IPS-20b (cell line): ENCODE data around the gene STK39.

ENCODE experiments used
- H3K27ac ChIP-seq: one replicate; pipeline ENCODE4 v1.5.1; 2013; ENCODE audit warnings: low read length
- H3K27me3 ChIP-seq: 2 replicates; pipeline ENCODE4 v1.6.1; 2013; ENCODE audit warnings: mild to moderate bottlenecking, low read length, inconsistent platforms; ENCODE audit not compliant: insufficient read depth
- H3K36me3 ChIP-seq: 2 replicates; pipeline ENCODE4 v1.6.1; 2013; ENCODE audit warnings: low read depth, mild to moderate bottlenecking, inconsistent platforms, low read length, moderate library complexity; ENCODE audit not compliant: insufficient read depth
- H3K4me1 ChIP-seq: 2 replicates; pipeline ENCODE4 v1.6.1; 2013; ENCODE audit warnings: mild to moderate bottlenecking, control low read depth, inconsistent platforms, low read length, moderate library complexity; ENCODE audit not compliant: insufficient read depth
- H3K4me3 ChIP-seq: 2 replicates; pipeline ENCODE4 v1.5.1; 2013; ENCODE audit warnings: mild to moderate bottlenecking, low read length, inconsistent platforms
- H3K9ac ChIP-seq: 2 replicates; pipeline ENCODE4 v1.6.1; 2013; ENCODE audit warnings: low read depth, mild to moderate bottlenecking, inconsistent platforms, low read length, moderate library complexity
- H3K9me3 ChIP-seq: 2 replicates; pipeline ENCODE4 v1.6.1; 2013; ENCODE audit warnings: mild to moderate bottlenecking, low read depth, low read length, inconsistent platforms; ENCODE audit not compliant: insufficient read depth

STK39 gene

DNA sequence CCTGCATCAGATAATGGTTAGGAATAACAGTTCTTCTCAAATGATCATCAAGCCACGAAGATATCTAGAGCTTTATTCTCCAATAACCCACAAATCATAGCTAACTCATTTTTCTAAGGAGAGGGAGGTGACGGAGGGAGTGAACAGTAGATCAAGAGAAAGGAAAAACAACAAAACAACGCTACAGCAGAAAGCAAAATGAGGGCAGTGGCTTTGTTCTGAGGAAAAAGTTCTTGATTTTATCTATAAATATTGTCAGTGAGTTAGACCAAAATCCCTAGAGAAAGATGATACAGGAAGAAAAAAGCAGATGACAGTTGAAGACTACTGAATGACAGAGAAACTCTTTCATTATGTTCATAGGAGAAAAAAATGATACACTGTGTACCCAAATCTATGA is 71.0 kb downstream of the STK39 start:
- no peaks in the 10 kb centered on the region for H3K27me3 ChIP-seq
- no peak overlapping the region for H3K27ac ChIP-seq
- H3K9ac ChIP-seq, result no peak overlapping the region
- H3K4me3 ChIP-seq, result no peak overlapping the region
- no peaks in the 10 kb centered on the region for H3K36me3 ChIP-seq
- no peaks in the 10 kb centered on the region for H3K9me3 ChIP-seq
- H3K4me1 ChIP-seq, result peaks cover 24% of the 10 kb centered on the region; the same call in 1 of the 2 replicates

GRCh38 chr2:168175469-168175868 is 71.9 kb downstream of the STK39 start:
- no peak overlapping the region for H3K9ac ChIP-seq
- peaks cover 20% of the 10 kb centered on the region; the same call in 1 of the 2 replicates for H3K4me1 ChIP-seq
- no peaks in the 10 kb centered on the region for H3K9me3 ChIP-seq
- H3K4me3 ChIP-seq, result no peak overlapping the region
- H3K27me3 ChIP-seq, result no peaks in the 10 kb centered on the region
- no peaks in the 10 kb centered on the region for H3K36me3 ChIP-seq
- H3K27ac ChIP-seq, result no peak overlapping the region

DNA sequence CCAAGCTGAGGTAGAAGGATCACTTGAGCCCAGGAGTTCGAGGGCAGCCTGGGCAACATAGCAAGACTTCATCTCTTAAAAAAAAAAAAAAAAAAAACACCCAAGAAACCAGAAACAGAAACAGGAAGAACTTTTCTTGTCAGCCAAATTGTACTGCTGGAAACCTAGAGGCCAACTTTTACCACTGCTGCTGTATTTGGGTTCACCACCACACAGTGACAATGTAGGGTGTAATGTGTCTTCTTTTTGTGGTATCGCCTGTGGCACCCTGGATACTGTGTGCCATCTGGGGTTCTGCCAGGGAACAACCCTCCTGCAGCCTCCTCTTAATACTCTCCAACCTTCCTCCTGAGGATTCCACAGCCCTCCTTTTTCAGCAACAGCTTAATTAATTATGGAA is 72.6 kb downstream of the STK39 start:
- Histone ChIP-seq H3K4me1 (peaks cover 17% of the 10 kb centered on the region; the same call in 1 of the 2 replicates), H3K27ac (no peak overlapping the region), H3K36me3 (no peaks in the 10 kb centered on the region), H3K9me3 (no peaks in the 10 kb centered on the region), H3K9ac (no peak overlapping the region), H3K4me3 (no peak overlapping the region), H3K27me3 (no peaks in the 10 kb centered on the region)

- Histone ChIP-seq H3K4me3 (no peak overlapping the region), H3K27ac (no peak overlapping the region), H3K9ac (no peak overlapping the region), H3K36me3 (no peaks in the 10 kb centered on the region), H3K27me3 (no peaks in the 10 kb centered on the region), H3K9me3 (no peaks in the 10 kb centered on the region), H3K4me1 (peaks cover 10% of the 10 kb centered on the region; the same call in 1 of the 2 replicates)
Measured at GRCh38 chr2:168172071-168172470, 75.3 kb downstream of the STK39 start.

DNA sequence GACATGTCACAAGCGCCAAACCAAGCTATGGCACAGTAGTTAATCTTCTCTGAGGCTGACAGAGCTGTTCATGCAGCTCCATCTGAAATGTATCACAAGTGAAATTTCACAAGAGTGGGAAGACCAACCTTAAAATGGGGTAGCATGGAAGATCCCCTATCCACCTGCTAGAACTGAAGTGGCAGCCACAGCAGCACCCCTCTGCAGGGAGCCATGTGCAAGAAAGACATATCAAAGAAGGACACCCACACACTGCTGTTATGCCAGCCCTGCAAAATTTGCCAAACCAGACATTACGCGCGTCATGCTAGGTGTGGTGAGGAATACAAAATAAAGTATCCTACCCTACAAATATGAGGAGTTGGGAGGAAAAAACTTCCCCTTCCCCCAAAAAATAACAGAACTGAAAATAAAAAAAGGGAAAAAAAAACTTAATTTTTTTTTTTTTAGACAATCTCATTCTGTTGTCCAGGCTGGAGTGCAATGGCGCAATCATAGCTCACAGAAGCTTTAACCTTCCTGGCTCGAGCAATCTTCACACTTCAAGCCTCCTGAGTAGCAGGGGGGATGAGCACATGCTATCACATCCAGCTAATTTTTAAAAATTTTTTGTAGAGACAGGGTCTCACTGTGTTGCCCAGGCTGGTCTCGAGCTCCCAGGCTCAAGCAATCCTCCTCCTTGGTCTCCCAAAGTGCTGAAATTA is 76.2 kb downstream of the STK39 start:
- H3K36me3 ChIP-seq, result no peaks in the 10 kb centered on the region
- H3K4me3 ChIP-seq, result no peak overlapping the region
- no peaks in the 10 kb centered on the region for H3K27me3 ChIP-seq
- H3K9me3 ChIP-seq, result no peaks in the 10 kb centered on the region
- no peak overlapping the region for H3K27ac ChIP-seq
- no peak overlapping the region for H3K9ac ChIP-seq
- peaks cover 10% of the 10 kb centered on the region; the same call in 1 of the 2 replicates for H3K4me1 ChIP-seq

GRCh38 chr2:168169097-168169745 is 78.2 kb downstream of the STK39 start:
- Histone ChIP-seq H3K36me3 (no peaks in the 10 kb centered on the region), H3K27ac (no peak overlapping the region), H3K4me1 (peaks cover 21% of the 10 kb centered on the region; the same call in 1 of the 2 replicates), H3K27me3 (no peaks in the 10 kb centered on the region), H3K9ac (no peak overlapping the region), H3K9me3 (no peaks in the 10 kb centered on the region), H3K4me3 (no peak overlapping the region)

GRCh38 chr2:168167511-168168263 is 79.7 kb downstream of the STK39 start:
- Histone ChIP-seq H3K4me3 (no peak overlapping the region), H3K9ac (no peak overlapping the region), H3K36me3 (no peaks in the 10 kb centered on the region), H3K4me1 (peaks cover 21% of the 10 kb centered on the region; the same call in 1 of the 2 replicates), H3K27me3 (no peaks in the 10 kb centered on the region), H3K27ac (no peak overlapping the region), H3K9me3 (no peaks in the 10 kb centered on the region)

DNA sequence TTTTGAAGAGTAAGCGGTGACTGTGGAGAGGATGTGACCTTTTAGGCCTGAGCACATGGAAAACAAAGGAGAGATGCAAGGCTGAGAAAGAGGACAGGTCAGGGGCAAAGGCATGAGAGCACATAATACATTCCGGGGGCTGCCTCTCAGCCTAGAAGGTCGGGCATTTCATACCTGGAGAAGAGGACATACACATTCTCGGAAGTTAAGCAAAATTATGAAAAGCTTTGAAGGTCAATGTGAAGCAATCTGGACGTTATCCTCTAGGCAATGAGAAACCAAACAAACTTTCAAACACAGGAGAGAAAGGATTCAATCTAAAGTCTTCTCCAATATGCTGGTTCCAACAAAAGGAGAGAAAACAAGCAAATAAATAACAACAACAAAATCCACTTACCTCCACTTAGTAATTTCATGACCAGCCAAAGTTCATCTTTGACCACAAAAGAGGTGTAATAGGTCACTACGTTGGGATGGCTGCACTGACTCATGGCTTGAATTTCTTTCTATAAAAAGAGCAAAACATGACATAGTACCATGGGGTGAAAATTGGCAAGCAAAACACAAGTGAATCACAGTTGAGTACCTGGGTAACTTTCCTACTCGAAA is 80.4 kb downstream of the STK39 start:
- Histone ChIP-seq H3K27ac (no peak overlapping the region), H3K9ac (no peak overlapping the region), H3K9me3 (no peaks in the 10 kb centered on the region), H3K4me1 (peaks cover 21% of the 10 kb centered on the region; the same call in 1 of the 2 replicates), H3K36me3 (no peaks in the 10 kb centered on the region), H3K27me3 (no peaks in the 10 kb centered on the region), H3K4me3 (no peak overlapping the region)

GRCh38 chr2:168165985-168166901 is 81.2 kb downstream of the STK39 start:
- H3K4me1 ChIP-seq, result peaks cover 21% of the 10 kb centered on the region; the same call in 1 of the 2 replicates
- H3K36me3 ChIP-seq, result no peaks in the 10 kb centered on the region
- no peak overlapping the region for H3K9ac ChIP-seq
- H3K4me3 ChIP-seq, result no peak overlapping the region
- no peak overlapping the region for H3K27ac ChIP-seq
- H3K9me3 ChIP-seq, result no peaks in the 10 kb centered on the region
- H3K27me3 ChIP-seq, result no peaks in the 10 kb centered on the region

DNA sequence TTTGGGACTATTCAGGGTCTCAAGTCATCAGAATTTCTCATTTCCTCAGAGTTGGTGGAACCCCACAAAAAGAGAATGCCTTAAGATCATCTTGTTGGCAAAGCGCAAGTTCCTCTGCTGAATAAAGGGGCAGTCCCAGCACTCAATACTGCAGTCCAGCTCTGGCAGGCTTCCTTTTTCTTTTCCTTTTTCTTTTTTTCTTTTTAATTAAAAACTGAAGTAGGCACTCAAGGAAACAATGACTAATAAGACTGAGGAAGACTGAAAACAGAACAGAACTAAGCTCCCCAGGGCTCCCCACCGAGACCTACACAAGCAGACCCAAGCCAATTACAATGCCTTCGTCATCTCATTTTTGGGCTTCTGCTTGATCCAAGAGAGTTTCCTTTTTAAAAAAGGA is 82.0 kb downstream of the STK39 start:
- H3K27me3 ChIP-seq, result no peaks in the 10 kb centered on the region
- no peaks in the 10 kb centered on the region for H3K9me3 ChIP-seq
- H3K9ac ChIP-seq, result no peak overlapping the region
- no peak overlapping the region for H3K4me3 ChIP-seq
- H3K27ac ChIP-seq, result no peak overlapping the region
- no peaks in the 10 kb centered on the region for H3K36me3 ChIP-seq
- peaks cover 18% of the 10 kb centered on the region; the same call in 1 of the 2 replicates for H3K4me1 ChIP-seq

DNA sequence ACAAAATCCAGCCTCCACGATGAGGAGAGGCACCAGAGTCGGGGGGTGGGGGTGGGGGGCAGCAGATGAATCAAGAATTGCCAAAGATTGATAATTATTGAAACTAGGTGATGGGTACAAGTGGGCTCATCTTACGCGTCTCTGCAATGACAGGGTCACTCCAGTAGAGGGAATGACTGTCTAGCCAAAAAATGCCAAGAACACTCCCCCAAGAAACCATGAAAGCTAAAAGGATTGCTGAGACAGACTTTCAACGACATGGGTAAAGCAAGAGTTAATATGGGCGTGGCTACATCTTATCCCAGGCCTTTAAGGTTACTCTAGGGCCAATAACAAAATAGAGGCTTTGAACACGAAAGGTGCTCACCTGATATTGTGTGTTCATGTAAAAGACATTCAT is 86.5 kb downstream of the STK39 start:
- no peak overlapping the region for H3K9ac ChIP-seq
- H3K27ac ChIP-seq, result no peak overlapping the region
- H3K4me3 ChIP-seq, result no peak overlapping the region
- H3K4me1 ChIP-seq, result peaks cover 12% of the 10 kb centered on the region; the same call in 1 of the 2 replicates
- no peaks in the 10 kb centered on the region for H3K9me3 ChIP-seq
- no peaks in the 10 kb centered on the region for H3K27me3 ChIP-seq
- H3K36me3 ChIP-seq, result no peaks in the 10 kb centered on the region
